Amniotic stem cell (primary cell): ENCODE results near the gene MAPK8.

Source experiments
- DNase-seq: peaks from one replicate; lab custom pipeline; 2025; lab: John Stamatoyannopoulos, UW

The MAPK8 gene

DNA sequence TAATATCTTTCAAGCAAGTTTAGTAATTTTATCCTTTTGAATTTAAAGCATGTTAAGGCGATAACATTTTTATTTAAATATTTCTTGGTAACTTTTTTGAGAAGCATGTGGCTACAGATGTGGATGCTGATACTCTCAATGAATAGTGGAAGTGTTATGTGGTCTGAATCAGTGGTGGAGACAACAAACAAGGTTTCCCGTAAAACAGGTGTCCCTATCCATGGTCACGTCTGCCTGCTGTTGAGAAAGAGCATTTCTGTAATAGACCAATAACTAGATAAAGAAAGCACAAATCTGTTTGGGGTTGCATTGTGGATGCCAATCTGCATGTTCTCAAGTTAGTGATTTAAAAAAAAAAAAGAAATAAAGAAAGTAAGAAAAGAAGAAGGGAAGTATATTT is 13.9 kb upstream of the MAPK8 start:
- no peak for DNase-seq

DNA sequence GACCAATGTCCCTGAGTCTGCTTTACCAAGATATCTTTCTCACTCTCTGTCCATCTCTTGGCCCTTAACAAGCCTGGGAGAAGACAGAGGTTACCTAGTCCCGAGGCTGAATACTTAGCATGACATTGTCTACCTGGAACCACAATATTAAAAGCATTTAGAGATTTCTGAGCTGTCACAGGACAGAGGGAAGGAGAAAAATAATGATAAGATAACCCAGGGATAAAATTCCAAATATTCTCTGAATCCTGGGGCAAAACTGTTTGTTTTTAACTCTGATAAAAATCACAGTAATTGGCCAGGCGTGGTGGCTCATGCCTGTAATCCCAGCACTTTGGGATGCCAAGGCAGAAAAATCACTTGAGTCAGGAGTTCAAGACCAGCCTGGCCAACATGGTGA is 12.0 kb upstream of the MAPK8 start:
- DNase-seq, result no peak

DNA sequence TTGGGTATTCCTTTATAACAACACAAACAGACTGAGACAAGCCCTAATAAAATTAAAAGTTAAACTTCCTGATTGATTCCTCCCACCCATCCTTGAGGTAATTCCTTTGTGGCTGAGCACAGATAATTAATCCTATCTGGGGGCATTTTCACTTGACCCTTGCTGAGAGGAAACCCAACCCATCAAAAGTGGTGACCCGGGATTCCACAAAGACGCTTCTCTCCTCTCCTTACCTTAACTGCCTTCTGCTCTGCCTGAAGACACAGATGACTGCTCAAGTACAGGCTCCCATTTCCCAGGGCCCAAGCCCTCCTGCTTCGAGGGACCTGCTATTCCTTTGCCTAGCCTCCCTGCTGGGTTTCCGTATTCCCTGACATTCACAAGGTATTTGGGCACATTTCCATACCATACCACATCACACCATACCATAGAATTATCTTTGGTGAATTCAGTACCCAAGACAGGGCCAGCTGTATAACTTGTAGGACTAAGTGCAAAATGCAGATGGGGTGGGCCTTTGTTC is 9.8 kb upstream of the MAPK8 start:
- no peak for DNase-seq

DNA sequence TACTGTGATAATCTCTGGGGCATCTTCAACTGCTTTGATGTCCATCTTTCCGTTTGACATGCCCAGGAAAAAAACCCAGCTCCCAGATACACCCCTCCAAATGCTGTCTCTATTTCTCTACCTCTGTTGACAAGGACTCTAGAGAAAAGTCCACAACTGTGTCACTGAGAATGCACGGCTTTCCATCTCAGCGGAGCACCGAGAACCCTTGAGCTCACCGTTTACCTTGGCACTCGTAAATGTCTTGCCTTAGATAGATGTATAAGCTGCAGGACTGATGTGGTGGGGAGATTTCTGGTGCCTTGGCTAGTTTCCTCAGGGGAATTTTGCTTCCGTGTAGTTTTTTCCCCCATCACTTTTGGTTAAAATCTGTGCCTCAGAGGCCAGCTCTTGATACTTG is 7.4 kb upstream of the MAPK8 start:
- DNase-seq, result no peak

DNA sequence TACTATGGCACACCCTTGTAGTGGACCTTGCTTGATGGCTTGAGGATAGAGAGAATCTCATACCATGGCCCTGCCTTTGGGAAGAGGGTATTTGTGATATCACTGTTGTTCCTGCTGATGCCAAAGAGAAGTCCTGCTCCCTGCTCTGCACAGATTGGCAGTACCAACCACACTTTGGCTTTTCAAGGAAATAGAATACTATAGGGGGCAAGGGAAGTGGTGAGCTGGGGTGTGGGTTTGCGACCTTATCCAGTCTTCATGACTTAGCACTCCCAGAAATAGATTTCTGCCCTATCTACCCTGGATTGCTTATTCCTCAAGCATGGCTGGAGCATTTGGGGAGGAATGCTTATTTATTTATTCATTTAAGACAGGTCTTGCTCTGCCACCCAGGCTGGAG is 6.8 kb upstream of the MAPK8 start:
- DNase-seq, result no peak

DNA sequence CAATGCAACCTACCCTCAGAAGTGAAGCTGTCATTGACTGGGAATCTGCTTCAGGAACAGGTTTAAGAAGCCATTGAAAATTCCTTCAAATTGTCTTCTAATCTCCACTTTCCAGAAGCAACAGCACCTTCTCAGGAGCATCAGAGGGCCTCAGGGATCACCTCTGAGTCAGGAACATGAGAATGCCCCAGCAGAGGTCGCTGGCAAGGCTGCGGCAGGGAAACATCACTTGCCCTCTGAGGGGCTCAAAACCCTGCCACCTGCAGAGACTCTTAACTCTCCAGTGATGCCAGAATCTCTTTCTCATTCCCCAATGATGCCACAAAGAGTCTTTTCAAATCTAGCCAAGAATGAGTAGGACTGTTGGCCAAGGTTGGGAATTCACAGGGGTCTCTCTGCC is 5.9 kb upstream of the MAPK8 start:
- DNase-seq, result no peak

DNA sequence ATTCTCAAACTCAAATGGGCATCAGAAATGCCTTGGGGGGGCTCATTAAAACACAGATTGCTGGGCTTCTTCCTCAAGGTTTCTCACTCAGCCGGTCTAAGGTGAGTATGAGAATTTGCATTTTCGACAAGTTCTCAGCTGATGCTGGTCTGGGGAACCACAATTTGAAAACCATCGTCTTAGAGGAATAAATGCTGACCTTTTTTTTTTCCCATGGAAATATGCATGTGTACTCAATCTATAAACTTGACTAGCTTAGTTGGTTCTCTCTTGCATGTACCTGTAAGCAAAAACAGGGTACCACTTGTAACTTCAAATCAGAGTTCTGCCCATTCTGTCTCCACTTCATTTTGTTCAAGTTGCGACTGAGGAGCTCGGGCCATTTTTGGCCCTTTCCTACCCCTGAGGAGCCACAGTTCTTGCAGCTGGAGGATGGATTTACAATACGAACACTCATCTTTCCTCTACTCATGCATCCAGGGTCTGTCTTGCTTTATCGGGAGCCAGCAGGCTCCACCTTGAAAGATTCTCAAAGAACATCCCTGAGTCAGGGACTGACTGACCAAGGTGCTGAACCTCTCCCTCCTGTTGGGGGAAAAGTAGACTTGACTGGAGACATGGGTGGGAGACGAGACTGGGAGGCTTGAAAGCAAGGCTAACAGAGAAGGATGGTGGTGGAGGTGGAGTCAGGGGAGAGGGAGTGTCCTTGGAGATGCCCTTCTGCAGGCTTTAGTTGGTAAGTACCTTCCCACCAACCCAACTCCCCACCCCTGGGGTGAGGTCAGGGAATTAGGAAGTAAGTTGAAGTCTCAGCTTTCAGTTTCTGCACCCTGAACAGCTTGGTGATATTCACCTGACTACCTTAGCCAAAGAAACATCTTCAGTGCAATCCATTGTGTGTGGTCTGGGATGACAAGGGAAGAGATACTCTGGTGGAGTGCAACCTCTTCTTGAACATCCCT is 3.7 kb upstream of the MAPK8 start:
- DNase-seq, result no peak

DNA sequence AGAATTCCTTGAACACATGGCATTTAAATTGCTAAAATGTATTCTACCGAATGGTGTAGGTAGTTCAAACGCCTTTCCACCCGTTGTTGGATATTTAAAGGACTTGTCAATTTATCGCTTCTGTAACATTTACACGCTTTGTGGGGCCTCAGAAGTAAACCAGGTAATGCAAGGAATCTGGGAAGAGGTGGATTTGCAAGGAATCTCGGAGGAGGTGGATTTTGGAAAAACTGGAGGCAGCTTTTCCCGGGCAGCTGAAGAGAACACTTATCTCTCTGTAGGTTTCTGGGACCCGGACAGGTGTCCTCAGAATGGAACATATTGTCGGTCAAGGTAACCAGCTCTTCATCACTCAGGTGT is 592 bp upstream of the MAPK8 start:
- DNase-seq, result no peak

DNA sequence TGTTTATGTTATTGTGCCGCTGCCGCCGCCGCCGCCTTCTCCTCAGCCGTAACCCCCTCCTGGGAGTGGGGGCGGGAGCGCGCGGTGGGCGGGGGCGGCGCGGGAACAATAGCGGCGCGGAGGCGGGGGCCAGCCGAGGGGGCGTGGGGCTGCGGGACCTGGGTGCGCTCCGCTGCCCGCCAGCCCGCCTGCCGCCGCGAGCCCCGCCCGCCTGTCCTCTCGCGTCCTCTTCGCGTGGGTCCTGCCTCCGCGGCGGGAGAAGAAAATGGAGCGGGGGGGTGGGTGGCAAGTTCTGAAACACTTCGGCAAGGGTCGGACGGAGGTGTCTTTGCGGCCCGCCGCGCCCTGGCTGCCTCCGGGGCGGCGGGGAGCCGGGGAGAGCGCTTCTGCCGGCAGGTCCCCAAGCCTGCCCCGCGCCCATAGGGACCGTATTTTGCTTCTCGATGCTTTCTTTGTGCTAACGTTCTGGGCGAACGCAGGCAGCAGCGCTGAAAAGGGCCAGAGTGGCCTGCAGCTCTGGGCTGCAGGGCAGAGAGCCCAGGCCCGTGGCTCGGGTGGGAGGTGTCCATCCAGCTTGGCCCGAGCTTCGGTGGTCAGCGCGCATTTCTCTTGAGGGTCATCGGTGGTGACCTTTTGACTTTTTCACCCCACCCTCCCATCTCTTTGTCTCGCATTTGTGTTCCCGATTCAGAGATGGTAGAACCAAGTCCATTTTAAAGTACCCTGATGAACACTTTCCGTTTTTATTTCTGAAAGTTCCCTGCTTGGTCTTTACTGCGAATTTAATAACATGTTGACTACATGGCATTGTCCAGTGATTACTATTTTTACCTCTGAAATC is 613 bp downstream of the MAPK8 start:
- no peak for DNase-seq

DNA sequence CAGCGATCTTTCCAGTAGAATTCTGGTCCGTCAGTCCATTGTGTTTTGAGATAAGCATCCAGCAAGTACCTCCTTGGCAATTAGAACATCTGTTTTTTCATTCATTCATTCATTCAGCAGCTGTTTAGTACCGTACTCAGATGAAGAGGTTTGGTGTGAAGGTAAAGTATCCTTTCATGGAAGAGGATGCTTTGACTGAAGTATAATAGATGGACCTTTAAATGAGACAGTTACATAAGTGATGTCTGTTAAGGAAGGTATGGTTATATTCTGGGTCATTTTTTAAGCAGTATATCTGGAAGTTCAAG is 1.2 kb downstream of the MAPK8 start:
- DNase-seq, result no peak

DNA sequence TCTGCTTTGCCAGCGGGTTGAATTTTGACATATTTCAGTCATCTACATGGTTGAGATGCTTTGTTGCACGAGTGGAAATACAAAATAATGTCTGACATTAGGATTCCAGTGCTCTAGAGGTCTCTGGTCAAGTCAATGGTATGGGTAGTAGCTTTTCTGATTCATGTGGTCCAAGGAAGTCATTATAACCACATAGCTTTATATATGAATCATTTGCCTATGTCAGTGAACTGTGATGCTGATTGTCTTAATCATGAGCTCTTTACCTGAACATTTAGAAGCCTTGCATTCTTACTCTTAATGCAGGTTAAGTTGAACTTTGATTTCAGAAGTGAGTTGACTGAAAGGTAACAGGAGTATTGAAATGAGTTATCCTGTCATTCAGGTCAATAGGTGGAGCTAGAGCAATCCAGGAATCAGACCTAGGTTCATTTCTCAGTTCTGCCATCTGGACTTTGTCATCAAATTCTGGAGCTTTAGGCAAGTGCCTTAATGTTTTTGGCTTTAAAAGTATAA is 3.3 kb downstream of the MAPK8 start:
- DNase-seq, result no peak

DNA sequence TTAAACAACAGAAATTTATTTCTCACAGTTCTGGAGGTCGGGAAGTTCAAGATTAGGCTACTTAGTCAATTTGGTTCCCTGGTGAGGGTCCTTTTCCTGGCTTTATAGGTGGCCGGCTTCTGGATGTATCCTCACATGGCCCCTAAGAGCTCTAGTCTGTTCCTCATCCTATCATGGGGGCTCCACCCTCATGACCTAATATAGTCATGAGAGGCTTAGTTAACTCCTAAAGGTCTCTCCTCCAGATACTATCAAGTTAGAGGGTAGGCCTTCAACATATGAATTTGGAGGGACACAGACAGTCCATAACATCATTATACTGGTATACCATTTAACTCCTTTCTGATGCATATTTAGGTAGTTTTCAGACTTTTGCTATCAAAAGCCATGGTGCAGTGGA is 7.6 kb downstream of the MAPK8 start:
- DNase-seq, result no peak

DNA sequence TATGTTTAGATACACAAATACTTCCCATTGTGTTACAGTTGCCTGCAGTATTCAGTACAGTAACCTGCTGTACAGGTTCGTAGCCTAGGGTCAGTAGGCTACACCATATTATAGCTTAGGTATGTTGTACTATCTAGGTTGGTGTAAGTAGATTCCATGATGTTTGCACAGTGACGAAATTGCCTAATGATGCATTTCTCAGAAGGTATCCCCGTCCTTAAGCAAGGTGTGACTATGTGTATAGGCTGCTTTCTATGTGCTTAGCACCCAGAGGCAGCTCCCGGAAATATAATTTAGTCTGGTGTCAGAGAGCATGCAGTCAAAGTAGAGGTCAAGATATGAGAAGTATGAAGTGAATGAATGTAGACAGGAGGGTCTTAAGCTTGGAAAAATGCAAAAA is 9.8 kb downstream of the MAPK8 start:
- DNase-seq, result no peak

DNA sequence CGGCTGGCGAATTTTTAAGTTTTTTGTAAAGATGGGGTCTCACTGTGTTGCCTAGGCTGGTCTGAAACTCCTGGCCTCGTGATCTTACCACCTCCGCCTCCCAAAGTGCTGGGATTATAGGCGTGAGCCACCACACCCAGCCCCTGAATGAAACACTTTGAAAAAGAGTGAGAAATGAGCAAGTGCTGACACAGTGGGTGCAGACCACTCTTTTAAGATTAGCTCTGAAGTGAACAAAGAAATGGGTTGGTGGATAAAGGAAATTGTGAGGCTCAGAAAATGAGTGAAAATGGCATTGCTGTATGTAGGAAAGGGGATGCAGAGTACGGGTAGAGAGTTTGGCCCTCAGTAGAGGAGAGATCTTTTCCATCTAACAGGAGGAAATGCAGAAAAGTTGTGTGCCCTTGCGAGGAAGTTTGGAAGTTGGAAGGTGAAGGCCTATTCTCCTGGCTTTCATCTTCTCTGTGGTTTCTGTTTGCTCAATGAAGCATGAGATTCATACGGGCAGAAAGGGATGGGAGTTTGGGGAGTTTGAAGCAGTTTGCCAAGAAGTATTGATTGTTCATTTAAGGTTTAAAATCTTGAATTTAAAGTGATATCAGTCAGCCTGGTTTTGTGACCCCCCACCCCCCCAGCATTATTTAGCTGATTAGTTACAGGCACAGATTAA is 11.0 kb downstream of the MAPK8 start:
- no peak for DNase-seq

DNA sequence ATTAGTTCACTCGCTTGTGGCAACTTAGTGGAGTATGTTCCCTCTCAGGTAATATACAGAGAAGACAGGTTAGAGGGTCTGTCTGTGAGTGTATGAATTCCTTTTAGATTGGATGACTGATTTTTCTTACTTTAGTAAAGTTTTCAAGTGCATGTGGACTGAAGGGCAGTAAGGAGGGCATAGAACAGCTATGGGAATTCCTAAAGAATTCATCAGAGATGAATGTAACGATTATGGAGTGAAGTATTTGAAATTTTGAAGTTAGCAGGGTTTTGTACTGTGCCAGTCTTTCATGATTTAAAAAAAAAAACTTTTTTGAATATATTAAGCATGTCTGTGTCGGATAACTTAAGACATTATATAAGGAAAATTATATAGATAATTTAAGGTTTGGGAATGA is 15.5 kb downstream of the MAPK8 start:
- no peak for DNase-seq

DNA sequence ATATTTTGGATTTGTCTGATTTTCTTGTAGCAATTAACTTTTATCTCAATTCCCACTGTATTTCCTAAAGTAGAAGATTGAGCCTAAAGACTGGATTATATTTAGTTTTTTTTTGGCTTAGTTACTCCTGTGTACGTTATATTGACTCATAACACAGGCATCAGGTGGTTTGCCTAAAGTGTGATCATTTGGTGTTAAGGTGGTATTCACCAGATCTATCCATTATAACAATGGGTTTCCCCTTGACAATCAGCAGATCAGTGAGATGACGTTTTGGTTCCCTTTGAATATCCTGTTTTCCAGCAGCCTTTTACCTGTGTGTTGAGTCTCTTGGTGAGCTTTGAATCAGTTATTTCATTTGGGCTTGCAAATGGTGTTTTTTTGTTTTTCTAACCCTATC is 18.1 kb downstream of the MAPK8 start:
- DNase-seq, result no peak

DNA sequence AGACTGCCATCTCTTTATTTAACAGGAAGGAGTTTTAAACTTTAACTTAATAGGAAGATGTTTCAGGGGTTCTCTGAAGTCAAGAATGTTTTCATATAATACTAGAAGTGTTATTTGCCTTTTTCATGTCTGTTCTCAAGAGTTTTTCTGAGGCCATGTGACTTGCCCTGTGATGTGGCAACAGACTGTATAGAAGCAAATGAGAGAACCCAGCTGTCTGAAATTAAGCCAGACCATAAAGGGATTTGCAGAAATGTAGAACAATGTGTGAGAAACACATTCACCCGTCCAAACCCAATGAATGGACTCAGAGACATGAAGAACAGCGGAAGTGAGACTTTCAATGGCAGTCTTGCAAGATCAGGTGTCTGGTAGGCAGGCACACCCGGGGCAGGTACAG is 23.8 kb downstream of the MAPK8 start:
- no peak for DNase-seq

DNA sequence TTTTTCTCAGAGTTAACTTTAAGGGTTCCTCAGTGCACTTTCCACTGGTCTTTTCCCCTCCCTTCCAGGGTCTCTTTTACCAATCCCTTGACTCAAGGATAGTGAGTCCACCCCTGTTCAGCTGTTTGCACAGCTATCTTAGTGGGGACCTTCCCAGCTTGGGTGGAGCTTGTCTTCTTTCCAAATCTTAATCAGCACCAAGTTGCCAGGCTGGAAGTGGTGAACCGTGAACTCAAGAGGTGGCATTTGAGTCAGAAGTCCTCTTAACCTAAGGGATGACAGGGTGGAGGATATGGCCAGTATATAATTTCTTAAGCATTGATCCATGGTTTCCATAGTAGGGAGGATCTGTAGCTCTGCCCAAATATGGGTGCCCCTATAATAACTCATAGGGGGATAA is 25.0 kb downstream of the MAPK8 start:
- DNase-seq, result no peak

DNA sequence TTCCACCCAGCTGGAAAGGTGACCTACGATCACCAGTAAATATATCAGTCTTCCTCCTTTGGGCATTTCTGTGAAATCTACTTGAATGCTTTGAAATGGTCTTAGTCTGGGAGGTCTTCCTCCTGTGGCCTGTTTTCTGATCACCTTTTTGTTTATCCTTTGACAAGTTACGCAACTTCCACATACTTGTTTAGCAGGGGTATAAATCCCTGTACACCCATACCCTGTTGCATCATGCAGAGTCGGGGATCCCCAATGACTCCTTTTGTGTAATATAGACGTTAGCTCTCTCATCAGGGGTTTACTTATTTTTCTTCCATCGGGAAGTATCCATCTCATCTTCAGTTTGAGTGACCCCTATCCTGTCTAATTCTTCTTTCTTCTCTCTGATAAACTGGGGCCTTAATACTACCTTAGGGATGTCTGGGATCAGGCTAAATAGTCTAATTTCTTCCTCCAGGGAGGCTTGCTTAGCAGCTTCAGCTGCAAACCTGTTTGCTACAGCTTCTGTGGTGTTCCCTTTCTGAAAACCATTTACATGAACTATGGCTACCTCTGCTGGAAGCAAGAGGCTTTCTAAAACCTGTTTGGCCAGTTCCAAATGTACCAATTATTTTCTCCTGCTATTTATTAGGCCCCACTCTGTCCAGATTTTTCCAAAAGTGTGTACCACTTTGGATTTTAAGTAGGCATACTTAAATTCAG is 25.8 kb downstream of the MAPK8 start:
- DNase-seq, result no peak

DNA sequence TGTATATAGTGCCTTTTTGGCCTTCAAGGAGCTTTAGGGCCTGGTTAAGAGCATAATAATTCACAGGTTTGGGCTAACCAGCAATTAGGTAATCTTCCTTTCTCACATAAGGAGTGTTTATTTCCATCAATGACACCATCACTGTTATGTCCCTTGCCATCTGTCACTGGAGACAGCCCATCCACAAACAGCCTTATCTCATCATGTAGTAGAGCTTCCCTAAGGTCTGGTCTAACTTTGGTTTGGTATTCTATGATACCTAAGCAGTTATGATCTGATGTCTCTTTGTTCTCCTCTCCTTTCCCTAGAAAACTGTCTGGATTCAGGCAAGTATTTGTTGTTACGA is 26.4 kb downstream of the MAPK8 start:
- no peak for DNase-seq

DNA sequence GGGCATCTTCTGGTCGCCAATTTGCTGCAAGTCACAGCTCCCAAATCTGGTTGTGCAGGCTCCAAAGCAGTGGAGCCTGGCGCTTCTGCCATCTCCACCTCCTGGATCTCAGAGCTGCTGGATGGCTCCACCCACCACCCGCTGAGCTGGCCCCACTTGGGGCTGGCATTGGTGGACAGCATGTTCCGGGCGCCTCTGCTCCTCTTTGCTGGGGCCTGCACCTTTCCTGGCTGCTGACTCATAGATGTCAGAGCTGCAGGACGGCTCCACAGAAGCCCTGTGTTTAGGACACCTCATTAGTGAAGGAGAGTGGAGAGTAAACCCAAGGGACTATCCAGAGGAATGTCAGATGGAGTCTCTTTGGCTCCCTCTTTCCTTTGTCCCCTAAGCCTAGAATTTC is 27.4 kb downstream of the MAPK8 start:
- DNase-seq, result no peak

DNA sequence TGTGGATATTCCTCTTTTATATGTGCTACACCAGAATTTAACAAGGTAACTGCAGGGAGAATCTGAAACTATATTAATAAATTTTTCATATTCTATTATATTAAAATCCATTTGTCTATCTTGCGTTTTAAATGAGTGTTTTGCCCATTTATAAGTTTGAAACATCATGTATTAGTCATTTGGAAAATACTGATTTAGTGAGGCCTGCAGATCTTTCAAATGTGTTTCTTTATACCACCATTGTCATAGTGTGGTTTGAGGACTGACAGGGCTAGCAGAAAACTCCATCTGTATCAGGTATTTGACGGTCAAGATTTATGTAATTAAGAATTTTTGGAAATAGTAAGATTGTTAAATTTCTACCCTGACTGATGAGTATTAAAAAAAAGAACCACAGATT is 29.3 kb downstream of the MAPK8 start:
- DNase-seq, result no peak
